ENCODE measurements around the gene MGST2.
A peak's percentile ranks its signal among the peaks of the same experiment; 100 is the strongest.
"Not testable (repeated sequence)": the region's sequence is repeated elsewhere in the genome, so short reads cannot be mapped to it uniquely, and the experiment has no call there.

MGST2 gene

GRCh38 chr4:139669335-139669734 lies 3.7 kb downstream of the MGST2 start:
- no peak for DNase-seq

GRCh38 chr4:139669890-139670289 lies 4.3 kb downstream of the MGST2 start:
- DNase-seq: no peak

- no peak for DNase-seq
These were observed 5.2 kb downstream of the MGST2 start for GRCh38 chr4:139670775-139671174.

DNA sequence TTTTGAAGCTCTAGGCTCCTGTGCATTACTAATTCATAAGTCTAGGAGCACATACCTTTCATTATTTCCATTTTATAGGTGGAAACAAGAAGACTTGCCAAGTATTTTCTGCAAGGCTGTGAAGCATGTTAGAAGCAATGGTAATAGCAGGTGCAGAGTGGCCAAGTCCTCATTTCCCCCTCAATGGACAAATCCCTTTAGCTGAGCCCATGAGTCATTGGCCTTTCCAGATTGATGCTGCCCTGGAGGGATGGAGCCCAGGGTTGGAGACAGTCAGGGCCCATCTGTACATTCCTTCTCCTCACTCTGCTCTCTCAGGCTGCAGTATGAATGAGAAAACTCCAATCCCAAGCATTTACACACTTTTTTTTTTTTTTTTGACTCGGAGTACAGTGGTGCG lies 6.6 kb downstream of the MGST2 start:
- no peak for DNase-seq

- DNase-seq: no peak
These were observed 7.1 kb downstream of the MGST2 start for GRCh38 chr4:139672732-139673131.

GRCh38 chr4:139674875-139675550 lies 9.4 kb downstream of the MGST2 start:
- peak in 1 of 51 donors; percentile 37 for DNase-seq

DNA sequence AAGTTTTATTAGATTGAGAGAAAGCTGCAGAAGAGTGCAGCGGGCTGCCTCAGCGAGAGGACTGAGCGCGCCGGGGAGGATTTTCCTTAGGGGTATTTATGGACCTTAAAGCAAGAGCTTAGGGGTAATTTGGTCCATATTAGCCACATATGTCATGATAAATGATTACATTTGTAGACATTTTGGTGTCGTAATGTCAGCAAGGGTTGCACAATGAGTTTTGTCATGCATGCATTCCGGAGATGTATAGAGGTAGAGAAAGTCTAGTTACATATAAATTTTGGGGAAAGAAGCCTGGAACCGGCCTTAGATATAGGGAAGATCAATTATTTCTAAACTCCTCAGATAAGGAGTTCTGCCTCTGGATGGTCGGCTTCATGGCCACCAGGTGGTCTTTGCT lies 10.0 kb downstream of the MGST2 start:
- DNase-seq: no peak

GRCh38 chr4:139676365-139676764 lies 10.7 kb downstream of the MGST2 start:
- DNase-seq: no peak

GRCh38 chr4:139676913-139677585 lies 11.4 kb downstream of the MGST2 start:
- no peak for DNase-seq

- DNase-seq: no peak
These were observed 16.7 kb downstream of the MGST2 start for GRCh38 chr4:139682309-139682708.

GRCh38 chr4:139682741-139683151 lies 17.1 kb downstream of the MGST2 start:
- DNase-seq: no peak

DNA sequence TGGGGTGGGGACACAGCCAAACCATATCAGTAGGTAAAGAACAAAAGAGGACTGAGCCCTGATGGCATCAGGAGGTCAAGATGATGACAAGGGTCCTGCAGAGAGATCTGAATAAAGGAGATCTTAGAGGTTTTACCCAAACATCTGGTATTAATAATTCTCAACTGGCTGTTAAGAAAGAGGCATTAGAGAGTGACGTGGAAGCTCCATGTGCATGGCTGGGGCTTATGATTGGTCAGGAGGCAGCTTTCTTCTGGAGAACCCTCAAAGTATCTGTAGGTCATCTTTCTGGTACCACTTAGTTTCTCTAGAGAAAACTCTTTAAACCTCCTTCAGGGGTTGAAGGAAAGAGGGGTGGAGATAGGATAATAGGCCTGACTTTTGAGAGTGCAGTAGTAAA lies 18.7 kb downstream of the MGST2 start:
- no peak for DNase-seq

DNA sequence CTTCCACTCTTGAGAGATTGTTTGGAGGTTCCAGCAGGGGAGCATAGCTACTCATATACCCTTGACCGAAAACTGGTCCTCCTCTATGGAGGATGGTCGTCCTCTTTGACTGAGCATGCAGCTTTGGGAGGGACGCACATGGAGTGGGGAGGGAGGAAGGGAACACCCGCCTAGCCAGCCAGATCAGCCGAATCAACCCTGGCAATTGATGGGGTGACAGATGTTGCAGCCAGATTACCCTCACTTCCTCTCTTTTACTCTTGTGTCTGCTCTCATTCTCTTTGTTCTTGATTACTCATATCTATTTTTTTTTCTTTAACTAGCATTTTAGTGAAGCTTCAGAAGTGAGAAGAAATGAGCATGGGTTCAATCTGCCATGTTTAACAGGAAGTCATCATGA lies 19.6 kb downstream of the MGST2 start:
- DNase-seq: no peak

DNA sequence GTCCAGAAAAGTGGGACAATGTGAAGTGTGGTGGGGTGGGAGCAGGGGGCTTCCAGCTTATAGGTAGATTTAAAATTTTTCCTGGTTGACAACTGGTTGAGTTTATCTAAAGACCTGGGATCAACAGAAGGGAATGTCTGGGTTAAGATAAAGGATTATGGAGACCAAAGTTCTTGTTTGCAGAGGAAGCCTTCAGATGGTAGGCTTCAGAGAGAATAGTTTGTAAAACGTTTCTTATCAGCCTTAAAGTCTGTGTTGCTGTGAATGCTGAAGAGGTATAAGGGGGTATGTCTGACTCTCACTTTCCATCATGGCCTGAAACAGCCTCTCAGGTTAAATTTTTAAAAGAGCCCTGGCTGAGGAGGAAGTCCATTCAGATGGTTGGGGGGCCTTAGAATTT lies 20.5 kb downstream of the MGST2 start:
- no peak for DNase-seq

DNA sequence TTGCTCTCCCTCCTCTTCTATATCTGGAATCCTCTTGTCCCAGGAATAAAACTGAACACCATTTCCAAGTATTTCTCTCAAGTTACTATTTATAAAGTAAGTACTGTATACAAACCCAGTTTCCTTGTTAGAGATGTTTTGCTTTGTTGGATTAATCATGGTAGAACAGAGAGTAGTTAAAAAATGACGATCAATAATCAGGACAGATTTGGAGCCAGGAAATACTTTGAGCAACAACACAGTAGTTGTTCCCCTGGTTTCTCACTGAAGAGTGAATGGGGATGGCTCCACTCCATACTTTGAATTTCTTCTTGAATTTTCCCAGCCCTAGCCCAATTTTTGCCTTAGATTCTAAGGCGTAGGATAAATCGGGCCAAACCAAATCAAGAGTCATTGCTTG lies 21.4 kb downstream of the MGST2 start:
- DNase-seq: no peak

GRCh38 chr4:139689093-139689722 lies 23.6 kb downstream of the MGST2 start:
- DNase-seq: no peak

- DNase-seq: no peak
These were observed 24.8 kb downstream of the MGST2 start for GRCh38 chr4:139690419-139690818.

GRCh38 chr4:139692309-139693012 lies 26.8 kb downstream of the MGST2 start:
- no peak for DNase-seq

- DNase-seq: no peak
These were observed 29.0 kb downstream of the MGST2 start for GRCh38 chr4:139694522-139695107.

DNA sequence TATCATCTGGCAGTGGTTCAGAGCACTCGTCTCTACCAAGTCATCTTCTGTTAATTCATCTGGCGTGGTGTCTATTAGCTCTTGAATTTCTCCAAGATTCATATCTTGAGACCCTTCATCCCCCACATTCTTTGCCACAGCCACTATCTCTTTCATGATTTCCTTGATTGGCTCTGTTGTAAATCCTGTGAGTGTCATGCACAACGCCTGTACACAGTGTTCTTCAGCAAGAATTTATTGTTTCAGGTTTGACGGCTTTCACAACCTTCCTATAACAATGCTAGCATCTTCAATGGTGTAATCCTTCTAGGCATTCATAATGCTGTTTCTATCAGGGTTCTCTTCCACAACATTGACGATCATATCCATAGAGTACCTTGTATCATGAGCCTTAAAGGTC lies 30.9 kb downstream of the MGST2 start:
- DNase-seq: no peak

GRCh38 chr4:139698167-139698925 lies 32.7 kb downstream of the MGST2 start:
- DNase-seq: not testable (repeated sequence)
